H1 (cell line): Measurements from ENCODE around the gene ACOT11. TPM values are rescaled to one million over a fixed set of nuclear protein-coding genes. Genes with fewer than 3 reads are reported as not detected.

ENCODE experiments used
- CBX5 ChIP-seq: fragments of 300-800, 300-1000 bp; sonication (generic); IDR thresholded peaks from 2 replicates; pipeline ENCODE4 v1.7.1; 2016; ENCODE audit warnings: antibody characterized with exemption, low read length, low read depth
- JUND ChIP-seq: IDR thresholded peaks from 2 replicates; pipeline ENCODE4 v1.6.1; 2011; ENCODE audit warnings: mild to moderate bottlenecking, improper control_type of control experiment, low read length
- POLR2AphosphoS5 ChIP-seq: IDR thresholded peaks from 2 replicates; pipeline ENCODE4 v1.6.1; 2011; ENCODE audit warnings: low read depth, low read length
- SAP30 ChIP-seq: fragments of 300-600 bp; sonication (generic); IDR thresholded peaks from 2 replicates; pipeline ENCODE4 v1.7.1; 2012; ENCODE audit warnings: low read length, moderate library complexity, mild to moderate bottlenecking, inconsistent platforms; ENCODE audit not compliant: insufficient read depth, insufficient replicate concordance
- YY1 ChIP-seq: IDR thresholded peaks from 2 replicates; pipeline ENCODE4 v1.6.1; 2011; ENCODE audit warnings: low read depth, mild to moderate bottlenecking, low read length
- ZNF274 ChIP-seq: IDR thresholded peaks from 2 replicates; pipeline ENCODE4 v1.7.0; 2012; ENCODE audit warnings: low read length, borderline replicate concordance; ENCODE audit errors: extremely low read depth
- polyA plus RNA-seq, 7 experiments: library from polyadenylated mRNA; depleted of rRNA in 3 of 7; stranded (reverse) in 5 of 7; unstranded in 2 of 7; fragments of >200 nt in 5 of 7; fragments of 200-250 nt in 2 of 7; gene quantifications; 1 replicate in 5 of 7; 2 replicates in 1 of 7; 4 replicates in 1 of 7; pipeline versions ENCODE4 v1.2.1 to v1.2.3, GENCODE V29; 2011 to 2013; ENCODE audit warnings: missing spikeins in 2 of 7, mixed read lengths in 2 of 7
- total RNA-seq: library from RNA; stranded (reverse); fragmentation: NEBNext Ultra II Directional; extraction: Animal tissue kit (Norgen Biotek cat#: 25700); gene quantifications from 2 replicates; pipeline ENCODE4 v1.2.1, GENCODE V29; 2021
- TF ChIP-seq, protein P1 (sequence below): fragments of 300-600 bp; sonication (generic); IDR thresholded peaks from 2 replicates; pipeline ENCODE4 v1.7.1; 2012; ENCODE audit warnings: low read length, moderate library complexity, mild to moderate bottlenecking, inconsistent platforms; ENCODE audit not compliant: insufficient replicate concordance
- TF ChIP-seq, protein P2 (sequence below): IDR thresholded peaks from 2 replicates; pipeline ENCODE4 v1.6.1; 2012; ENCODE audit warnings: inconsistent platforms
- TF ChIP-seq, protein P3 (sequence below): IDR thresholded peaks from 2 replicates; pipeline ENCODE4 v1.6.1; 2012; ENCODE audit warnings: inconsistent platforms
- TF ChIP-seq, protein P4 (sequence below): IDR thresholded peaks from 2 replicates; pipeline ENCODE4 v1.6.1; 2011; ENCODE audit warnings: low read depth, mild to moderate bottlenecking, low read length; ENCODE audit not compliant: insufficient read depth

ACOT11 gene
- total and polyA plus RNA-seq, 2 of the 8 experiments (the other 6 are each of a cell fraction or from before 2014, with no cell fraction given) = 3.8 to 4.5 TPM

DNA sequence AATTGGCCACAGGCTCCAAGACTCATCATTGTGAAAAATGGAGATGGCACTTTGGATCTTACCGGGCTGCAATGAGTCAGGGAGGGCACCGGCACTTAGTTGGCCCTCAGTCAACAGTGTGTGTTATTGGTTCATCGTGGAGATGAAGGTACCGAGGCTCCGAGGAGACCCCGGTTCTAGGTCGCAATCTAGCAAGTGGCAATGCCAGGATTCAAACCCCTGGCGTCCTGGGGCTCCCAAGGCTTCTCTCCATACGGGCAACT lies 49.0 kb upstream of the ACOT11 start (continued):
- TF ChIP-seq, protein P1, sequence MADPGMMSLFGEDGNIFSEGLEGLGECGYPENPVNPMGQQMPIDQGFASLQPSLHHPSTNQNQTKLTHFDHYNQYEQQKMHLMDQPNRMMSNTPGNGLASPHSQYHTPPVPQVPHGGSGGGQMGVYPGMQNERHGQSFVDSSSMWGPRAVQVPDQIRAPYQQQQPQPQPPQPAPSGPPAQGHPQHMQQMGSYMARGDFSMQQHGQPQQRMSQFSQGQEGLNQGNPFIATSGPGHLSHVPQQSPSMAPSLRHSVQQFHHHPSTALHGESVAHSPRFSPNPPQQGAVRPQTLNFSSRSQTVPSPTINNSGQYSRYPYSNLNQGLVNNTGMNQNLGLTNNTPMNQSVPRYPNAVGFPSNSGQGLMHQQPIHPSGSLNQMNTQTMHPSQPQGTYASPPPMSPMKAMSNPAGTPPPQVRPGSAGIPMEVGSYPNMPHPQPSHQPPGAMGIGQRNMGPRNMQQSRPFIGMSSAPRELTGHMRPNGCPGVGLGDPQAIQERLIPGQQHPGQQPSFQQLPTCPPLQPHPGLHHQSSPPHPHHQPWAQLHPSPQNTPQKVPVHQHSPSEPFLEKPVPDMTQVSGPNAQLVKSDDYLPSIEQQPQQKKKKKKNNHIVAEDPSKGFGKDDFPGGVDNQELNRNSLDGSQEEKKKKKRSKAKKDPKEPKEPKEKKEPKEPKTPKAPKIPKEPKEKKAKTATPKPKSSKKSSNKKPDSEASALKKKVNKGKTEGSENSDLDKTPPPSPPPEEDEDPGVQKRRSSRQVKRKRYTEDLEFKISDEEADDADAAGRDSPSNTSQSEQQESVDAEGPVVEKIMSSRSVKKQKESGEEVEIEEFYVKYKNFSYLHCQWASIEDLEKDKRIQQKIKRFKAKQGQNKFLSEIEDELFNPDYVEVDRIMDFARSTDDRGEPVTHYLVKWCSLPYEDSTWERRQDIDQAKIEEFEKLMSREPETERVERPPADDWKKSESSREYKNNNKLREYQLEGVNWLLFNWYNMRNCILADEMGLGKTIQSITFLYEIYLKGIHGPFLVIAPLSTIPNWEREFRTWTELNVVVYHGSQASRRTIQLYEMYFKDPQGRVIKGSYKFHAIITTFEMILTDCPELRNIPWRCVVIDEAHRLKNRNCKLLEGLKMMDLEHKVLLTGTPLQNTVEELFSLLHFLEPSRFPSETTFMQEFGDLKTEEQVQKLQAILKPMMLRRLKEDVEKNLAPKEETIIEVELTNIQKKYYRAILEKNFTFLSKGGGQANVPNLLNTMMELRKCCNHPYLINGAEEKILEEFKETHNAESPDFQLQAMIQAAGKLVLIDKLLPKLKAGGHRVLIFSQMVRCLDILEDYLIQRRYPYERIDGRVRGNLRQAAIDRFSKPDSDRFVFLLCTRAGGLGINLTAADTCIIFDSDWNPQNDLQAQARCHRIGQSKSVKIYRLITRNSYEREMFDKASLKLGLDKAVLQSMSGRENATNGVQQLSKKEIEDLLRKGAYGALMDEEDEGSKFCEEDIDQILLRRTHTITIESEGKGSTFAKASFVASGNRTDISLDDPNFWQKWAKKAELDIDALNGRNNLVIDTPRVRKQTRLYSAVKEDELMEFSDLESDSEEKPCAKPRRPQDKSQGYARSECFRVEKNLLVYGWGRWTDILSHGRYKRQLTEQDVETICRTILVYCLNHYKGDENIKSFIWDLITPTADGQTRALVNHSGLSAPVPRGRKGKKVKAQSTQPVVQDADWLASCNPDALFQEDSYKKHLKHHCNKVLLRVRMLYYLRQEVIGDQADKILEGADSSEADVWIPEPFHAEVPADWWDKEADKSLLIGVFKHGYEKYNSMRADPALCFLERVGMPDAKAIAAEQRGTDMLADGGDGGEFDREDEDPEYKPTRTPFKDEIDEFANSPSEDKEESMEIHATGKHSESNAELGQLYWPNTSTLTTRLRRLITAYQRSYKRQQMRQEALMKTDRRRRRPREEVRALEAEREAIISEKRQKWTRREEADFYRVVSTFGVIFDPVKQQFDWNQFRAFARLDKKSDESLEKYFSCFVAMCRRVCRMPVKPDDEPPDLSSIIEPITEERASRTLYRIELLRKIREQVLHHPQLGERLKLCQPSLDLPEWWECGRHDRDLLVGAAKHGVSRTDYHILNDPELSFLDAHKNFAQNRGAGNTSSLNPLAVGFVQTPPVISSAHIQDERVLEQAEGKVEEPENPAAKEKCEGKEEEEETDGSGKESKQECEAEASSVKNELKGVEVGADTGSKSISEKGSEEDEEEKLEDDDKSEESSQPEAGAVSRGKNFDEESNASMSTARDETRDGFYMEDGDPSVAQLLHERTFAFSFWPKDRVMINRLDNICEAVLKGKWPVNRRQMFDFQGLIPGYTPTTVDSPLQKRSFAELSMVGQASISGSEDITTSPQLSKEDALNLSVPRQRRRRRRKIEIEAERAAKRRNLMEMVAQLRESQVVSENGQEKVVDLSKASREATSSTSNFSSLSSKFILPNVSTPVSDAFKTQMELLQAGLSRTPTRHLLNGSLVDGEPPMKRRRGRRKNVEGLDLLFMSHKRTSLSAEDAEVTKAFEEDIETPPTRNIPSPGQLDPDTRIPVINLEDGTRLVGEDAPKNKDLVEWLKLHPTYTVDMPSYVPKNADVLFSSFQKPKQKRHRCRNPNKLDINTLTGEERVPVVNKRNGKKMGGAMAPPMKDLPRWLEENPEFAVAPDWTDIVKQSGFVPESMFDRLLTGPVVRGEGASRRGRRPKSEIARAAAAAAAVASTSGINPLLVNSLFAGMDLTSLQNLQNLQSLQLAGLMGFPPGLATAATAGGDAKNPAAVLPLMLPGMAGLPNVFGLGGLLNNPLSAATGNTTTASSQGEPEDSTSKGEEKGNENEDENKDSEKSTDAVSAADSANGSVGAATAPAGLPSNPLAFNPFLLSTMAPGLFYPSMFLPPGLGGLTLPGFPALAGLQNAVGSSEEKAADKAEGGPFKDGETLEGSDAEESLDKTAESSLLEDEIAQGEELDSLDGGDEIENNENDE = no peak
- TF ChIP-seq, protein P2, sequence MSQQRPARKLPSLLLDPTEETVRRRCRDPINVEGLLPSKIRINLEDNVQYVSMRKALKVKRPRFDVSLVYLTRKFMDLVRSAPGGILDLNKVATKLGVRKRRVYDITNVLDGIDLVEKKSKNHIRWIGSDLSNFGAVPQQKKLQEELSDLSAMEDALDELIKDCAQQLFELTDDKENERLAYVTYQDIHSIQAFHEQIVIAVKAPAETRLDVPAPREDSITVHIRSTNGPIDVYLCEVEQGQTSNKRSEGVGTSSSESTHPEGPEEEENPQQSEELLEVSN = no peak
- no peak for TF ChIP-seq POLR2AphosphoS5
- TF ChIP-seq, protein P3, sequence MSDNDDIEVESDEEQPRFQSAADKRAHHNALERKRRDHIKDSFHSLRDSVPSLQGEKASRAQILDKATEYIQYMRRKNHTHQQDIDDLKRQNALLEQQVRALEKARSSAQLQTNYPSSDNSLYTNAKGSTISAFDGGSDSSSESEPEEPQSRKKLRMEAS = no peak
- no peak for TF ChIP-seq ZNF274
- TF ChIP-seq, protein P4, sequence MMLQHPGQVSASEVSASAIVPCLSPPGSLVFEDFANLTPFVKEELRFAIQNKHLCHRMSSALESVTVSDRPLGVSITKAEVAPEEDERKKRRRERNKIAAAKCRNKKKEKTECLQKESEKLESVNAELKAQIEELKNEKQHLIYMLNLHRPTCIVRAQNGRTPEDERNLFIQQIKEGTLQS = no peak
- TF ChIP-seq JUND = no peak
- TF ChIP-seq SAP30 = no peak
- TF ChIP-seq CBX5 = no peak
- no peak for TF ChIP-seq YY1
- TF ChIP-seq, all 59 proteins: peak for 0
